GM12875 (cell line): Measurements from ENCODE around the gene NUBPL.

Source experiments
- H3K4me3 ChIP-seq: one replicate; pipeline ENCODE4 v1.5.1; 2011; ENCODE audit warnings: low read depth, low read length, control low read depth
- TF ChIP-seq, protein P1 (sequence below): IDR thresholded peaks from 2 replicates; pipeline ENCODE4 v1.5.1; 2011; ENCODE audit warnings: low read depth, mild to moderate bottlenecking, control low read depth, inconsistent platforms, low read length, moderate library complexity, borderline replicate concordance; ENCODE audit not compliant: insufficient read depth

Gene NUBPL

DNA sequence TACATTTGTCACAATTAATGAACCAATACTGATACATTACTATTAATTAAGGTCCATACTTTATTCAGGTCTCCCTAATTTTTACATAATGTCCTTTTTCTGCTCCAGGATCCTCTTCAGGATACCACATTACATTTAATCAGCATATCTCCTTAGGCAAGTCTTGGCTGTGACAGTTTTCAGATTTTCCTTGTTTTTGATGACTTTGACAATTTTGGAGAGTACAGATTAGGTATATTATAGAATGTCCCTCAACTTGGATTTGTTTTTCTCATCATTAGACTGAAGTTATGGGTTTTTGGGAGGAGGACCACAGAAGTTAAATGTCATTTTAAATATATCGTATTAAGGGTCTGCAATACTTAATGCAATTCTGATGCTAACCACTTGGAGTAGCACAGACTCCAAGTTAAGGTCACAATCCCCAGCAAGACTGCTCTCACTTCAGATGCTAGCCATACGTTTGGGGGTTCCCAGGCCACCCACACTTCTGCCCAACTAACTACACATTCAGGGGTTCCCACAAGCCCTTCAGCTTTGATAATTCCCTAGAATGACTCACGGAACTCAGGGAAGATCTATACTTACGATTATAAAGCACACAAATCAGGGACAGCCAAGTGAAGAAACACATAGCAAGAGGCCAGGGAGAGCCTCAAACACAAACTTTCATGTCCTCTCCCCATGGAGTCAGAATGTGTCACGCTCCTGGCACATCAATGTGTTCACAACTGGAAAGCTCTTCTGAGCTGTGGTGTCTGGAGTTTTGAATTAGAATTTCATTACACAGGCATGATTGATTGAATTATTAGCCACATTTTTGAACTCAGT lies 17.0 kb upstream of the NUBPL start:
- H3K4me3 ChIP-seq: no peak overlapping the region
- TF ChIP-seq, protein P1, sequence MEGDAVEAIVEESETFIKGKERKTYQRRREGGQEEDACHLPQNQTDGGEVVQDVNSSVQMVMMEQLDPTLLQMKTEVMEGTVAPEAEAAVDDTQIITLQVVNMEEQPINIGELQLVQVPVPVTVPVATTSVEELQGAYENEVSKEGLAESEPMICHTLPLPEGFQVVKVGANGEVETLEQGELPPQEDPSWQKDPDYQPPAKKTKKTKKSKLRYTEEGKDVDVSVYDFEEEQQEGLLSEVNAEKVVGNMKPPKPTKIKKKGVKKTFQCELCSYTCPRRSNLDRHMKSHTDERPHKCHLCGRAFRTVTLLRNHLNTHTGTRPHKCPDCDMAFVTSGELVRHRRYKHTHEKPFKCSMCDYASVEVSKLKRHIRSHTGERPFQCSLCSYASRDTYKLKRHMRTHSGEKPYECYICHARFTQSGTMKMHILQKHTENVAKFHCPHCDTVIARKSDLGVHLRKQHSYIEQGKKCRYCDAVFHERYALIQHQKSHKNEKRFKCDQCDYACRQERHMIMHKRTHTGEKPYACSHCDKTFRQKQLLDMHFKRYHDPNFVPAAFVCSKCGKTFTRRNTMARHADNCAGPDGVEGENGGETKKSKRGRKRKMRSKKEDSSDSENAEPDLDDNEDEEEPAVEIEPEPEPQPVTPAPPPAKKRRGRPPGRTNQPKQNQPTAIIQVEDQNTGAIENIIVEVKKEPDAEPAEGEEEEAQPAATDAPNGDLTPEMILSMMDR: no peak; the same call in 1 of the 2 replicates

DNA sequence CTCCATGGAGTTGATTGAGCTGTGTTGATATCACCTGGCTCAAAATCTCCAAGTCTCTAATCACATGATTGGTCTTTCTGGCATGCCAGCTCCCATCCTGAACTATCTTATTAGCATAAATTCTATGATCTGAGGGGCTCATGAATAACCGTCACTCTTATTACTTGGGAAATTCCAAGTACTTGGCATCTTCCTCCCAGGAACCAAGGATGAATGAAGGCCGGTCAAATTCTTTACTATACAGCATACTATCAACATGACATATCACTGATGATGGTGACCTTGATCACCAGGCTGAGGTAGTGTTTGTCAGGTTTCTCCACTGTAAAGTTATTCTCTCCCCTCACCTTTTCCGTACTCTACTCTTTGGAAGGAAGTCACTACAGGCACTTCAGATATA lies 16.4 kb upstream of the NUBPL start:
- TF ChIP-seq, protein P1: no peak
- H3K4me3 ChIP-seq: no peak overlapping the region

DNA sequence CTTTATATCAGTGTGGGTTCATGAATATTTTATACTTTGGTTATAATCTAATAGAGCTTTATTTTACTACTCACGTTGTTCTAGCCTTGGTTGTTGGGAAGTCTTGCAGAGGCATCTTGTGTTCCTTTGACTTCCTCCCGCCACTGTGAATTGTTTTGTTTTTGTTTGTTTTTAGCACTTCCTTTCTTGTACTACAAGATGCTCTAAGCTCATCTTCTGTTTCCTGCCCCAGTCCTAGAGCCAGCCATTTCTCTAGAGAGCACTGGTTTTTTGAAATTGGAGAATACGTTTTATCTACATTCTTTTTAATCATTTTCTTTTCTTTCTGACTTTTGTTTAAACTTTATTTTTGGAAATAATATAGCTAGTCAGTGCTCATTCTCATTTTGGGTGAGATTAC lies 15.9 kb upstream of the NUBPL start:
- no peak overlapping the region for H3K4me3 ChIP-seq
- TF ChIP-seq, protein P1: no peak

DNA sequence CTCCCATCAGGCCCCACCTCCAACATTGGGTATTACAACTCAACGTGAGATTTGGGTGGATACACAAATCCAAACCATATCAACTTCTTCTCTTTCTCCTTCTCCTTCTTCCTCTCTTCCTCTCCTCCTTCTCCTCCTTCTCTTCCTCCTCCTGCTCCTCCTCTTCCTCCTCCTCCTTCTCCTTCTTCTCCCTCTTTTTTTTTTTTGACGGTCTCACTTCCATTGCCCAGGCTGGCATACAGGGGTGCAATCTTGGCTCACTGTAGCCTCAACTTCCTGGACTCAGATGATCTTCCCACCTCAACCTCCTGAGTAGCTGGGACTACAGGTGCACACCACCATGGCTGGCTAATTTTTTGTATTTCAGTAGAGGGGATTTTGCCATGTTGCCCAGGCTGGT lies 11.4 kb upstream of the NUBPL start:
- TF ChIP-seq, protein P1: no peak

DNA sequence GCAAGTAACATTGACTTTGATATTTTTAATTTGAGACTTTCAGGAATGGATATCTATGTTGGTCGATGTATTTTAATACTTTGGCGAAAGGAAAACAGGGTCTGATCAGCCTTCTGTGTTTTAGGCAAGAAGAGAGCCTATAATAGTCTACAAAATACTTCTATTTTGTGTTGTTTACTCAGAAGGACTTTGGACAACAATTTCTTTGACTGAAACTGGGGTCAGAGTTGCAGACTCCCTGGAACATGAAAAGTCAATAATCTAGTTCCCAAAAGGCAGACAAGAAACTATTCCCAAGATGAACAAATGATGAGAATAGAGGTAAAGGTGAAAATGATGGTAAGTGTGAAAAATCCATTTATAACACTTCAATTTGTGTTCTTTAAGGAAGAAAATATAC lies 10.6 kb upstream of the NUBPL start:
- H3K4me3 ChIP-seq: no peak overlapping the region
- TF ChIP-seq, protein P1: no peak

More for the DNA sequence above, 11.4 kb upstream of the NUBPL start:
- H3K4me3 ChIP-seq: no peak overlapping the region

DNA sequence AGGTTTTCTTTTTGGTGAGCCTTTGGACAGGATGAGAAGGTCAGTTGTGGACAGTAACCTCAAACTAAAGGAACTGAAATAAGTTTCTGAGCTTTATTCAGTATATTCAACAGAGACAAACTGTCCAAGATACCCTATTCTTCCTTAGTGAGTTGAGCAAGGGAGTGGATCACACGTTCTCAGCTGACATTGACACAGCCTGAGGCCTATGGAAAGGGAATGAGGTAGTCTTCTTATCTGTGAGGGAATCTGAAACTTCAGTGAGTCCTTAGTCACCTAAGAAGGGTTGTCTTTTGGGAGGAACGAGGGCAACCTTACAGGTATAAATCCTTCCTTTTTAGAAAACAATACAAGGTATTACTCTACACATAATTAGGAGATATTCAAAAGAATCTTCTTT lies 5.0 kb upstream of the NUBPL start:
- TF ChIP-seq, protein P1: no peak
- H3K4me3 ChIP-seq: no peak overlapping the region

DNA sequence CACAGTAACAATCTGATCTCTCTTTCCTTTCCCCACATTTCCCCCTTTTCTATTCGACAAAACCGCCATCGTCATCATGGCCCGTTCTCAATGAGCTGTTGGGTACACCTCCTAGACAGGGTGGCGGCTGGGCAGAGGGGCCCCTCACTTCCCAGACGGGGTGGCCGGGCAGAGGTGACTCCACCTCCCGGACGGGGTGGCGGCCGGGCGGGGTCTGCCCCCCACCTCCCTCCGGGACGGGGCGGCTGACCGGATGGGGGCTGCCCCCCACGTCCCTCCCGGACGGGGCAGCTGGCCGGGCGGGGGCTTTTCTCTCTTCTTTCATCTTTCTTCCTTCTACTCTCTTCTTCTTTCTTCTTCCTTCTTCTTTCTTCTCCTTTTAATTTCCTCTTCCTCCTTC lies 1.3 kb upstream of the NUBPL start:
- TF ChIP-seq, protein P1: no peak
- no peak overlapping the region for H3K4me3 ChIP-seq
